Right lobe of liver (tissue), 4 donors: ENCODE results near the gene CDH13.

Experiments
- CTCF ChIP-seq, 4 donors: fragments of 200-600 bp in 3 of 4; fragments of 450-650 bp in 1 of 4; IDR thresholded peaks; one replicate each; pipeline versions ENCODE4 v1.5.1 to v1.8.0; 2016 to 2022; ENCODE audit warnings: antibody characterized with exemption in 4 of 4, mild to moderate bottlenecking in 2 of 4
- POLR2A ChIP-seq: fragments of 450-650 bp; IDR thresholded peaks from one replicate; pipeline ENCODE4 v1.6.1; 2017; ENCODE audit warnings: antibody characterized with exemption, mild to moderate bottlenecking
- donor health status: DM: no; HTN: no; CAD: no.
- donor health status: DM: no; HTN: no; CAD: no.
- donor health status: DM: no; HTN: yes; CAD: no.

DNA sequence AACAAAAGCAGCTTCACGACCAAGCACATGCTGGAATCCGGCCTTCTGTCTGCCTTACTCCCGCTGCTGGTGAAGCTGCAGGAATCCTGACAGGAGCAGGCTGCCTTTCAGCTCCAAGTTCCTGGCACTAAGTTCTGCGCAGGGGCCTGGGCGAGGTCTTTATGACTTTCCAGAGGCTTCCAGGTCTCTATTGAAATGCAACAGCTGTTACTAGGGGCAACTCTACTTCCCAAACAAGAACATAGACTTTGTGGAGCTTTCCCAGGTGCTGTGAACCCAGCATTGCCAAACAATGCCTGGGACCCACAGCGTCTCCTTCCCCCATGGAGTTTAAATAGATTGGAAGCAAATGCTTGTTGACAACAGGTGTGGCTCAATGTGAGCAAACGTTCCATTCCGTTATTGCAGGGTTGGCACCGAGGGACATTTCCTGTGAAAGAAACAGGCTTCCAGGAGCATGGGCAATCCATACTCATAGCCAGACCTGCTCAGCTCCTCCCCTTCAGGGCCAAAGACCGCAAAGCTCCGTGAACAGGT, 156.0 kb downstream of the CDH13 start:
- TF ChIP-seq CTCF (IDR thresholded peaks at IDR 0.05) = no peak
- TF ChIP-seq POLR2A = no peak
